ENCODE results near the gene OOSP4A.

OOSP4A gene

DNA sequence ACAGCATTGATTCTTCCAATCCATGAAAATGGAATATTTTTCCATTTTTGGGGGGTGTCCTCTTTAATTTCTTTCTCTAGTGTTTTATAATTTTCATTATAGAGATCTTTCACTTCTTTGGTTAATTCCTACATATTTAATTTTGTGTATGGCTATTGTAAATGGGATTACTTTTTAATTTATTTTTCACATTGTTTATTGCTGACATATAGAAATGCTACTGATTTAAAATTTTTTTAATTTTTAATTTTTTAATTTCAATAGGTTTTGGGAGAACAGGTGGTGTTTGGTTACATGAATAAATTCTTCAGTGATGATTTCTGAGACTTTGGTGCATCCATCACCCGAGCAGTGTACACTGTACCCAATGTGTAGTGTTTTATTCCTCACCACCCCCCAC is 26.6 kb downstream of the OOSP4A start:
- in situ Hi-C loops (cut with MboI; ENCODE audit: low pct_unique_long_range_greater_than_20kb, low sequenced_read_pairs, unreplicated experiment) = no loop called here
- no peak for DNase-seq (ENCODE audit: low spot score)
- TF ChIP-seq, protein P1, sequence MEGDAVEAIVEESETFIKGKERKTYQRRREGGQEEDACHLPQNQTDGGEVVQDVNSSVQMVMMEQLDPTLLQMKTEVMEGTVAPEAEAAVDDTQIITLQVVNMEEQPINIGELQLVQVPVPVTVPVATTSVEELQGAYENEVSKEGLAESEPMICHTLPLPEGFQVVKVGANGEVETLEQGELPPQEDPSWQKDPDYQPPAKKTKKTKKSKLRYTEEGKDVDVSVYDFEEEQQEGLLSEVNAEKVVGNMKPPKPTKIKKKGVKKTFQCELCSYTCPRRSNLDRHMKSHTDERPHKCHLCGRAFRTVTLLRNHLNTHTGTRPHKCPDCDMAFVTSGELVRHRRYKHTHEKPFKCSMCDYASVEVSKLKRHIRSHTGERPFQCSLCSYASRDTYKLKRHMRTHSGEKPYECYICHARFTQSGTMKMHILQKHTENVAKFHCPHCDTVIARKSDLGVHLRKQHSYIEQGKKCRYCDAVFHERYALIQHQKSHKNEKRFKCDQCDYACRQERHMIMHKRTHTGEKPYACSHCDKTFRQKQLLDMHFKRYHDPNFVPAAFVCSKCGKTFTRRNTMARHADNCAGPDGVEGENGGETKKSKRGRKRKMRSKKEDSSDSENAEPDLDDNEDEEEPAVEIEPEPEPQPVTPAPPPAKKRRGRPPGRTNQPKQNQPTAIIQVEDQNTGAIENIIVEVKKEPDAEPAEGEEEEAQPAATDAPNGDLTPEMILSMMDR (IDR thresholded peaks at IDR 0.05; ENCODE audit: extremely low read depth, insufficient read depth, missing control alignments) = no peak

DNA sequence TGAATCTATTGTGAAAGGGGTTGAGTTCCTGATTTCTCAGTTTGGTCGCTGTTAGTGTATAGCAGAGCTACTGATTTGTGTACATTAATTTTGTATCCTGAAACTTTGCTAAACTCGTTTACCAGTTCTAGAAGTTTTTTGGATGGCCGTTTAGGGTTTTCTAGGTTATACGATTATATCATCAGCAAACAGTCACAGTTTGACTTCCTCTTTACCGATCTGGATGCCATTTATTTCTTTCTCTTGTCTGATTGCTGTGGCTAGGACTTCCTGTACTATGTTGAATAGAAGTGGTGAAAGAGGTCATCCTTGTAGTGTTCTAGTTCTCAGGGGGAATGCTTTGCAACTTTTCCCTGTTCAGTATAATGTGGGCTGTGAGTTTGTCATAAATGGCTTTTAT is 28.6 kb downstream of the OOSP4A start:
- TF ChIP-seq, protein P1 (IDR thresholded peaks at IDR 0.05; ENCODE audit: extremely low read depth, insufficient read depth, missing control alignments) = no peak
- no peak for DNase-seq (ENCODE audit: low spot score)
- in situ Hi-C loops (cut with MboI; ENCODE audit: low pct_unique_long_range_greater_than_20kb, low sequenced_read_pairs, unreplicated experiment) = no loop called here

DNA sequence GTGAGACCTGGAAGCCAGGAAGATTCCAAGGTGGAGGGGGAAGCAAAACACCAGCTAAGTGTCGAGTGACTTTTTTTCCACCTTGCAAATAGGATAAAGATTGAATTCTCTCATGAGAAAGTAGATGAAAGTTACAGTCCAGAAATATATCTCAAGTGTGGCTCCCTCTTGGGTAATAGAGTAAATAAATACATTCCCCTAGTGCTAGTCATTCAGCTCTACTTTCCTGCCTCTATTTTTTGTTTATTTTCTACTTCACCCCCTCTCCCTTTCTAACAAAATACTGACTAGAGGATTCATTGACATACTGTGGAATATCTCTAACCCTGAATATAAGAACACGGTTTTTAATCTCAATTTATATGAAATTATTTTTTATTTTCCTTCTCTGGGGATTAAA is 34.0 kb downstream of the OOSP4A start:
- no peak for DNase-seq (ENCODE audit: low spot score)
- in situ Hi-C loops (cut with MboI; ENCODE audit: low pct_unique_long_range_greater_than_20kb, low sequenced_read_pairs, unreplicated experiment) = no loop called here
- TF ChIP-seq, protein P1 (IDR thresholded peaks at IDR 0.05; ENCODE audit: extremely low read depth, insufficient read depth, missing control alignments) = no peak

DNA sequence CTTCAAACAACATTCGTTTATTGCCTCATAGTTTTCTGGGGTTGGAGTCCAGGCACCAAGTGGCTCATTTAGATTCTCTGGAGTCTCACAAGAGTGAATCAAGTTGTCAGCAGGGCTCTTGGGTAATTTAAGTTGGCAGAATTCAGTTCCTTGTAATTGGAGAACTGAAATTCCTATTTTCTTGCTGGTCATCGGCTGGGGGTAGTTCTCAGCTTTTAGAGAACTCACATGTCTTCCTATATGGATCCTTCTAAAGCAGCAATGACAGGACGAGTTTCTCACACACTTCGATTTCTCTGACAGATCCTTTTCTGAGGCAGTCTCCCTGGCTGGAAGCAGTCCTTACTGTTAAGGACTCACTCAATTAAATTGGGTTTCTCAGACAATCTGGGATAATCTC is 35.9 kb downstream of the OOSP4A start:
- in situ Hi-C loops (cut with MboI; ENCODE audit: low pct_unique_long_range_greater_than_20kb, low sequenced_read_pairs, unreplicated experiment) = no loop called here
- no peak for DNase-seq (ENCODE audit: low spot score)
- TF ChIP-seq, protein P1 (IDR thresholded peaks at IDR 0.05; ENCODE audit: extremely low read depth, insufficient read depth, missing control alignments) = no peak

DNA sequence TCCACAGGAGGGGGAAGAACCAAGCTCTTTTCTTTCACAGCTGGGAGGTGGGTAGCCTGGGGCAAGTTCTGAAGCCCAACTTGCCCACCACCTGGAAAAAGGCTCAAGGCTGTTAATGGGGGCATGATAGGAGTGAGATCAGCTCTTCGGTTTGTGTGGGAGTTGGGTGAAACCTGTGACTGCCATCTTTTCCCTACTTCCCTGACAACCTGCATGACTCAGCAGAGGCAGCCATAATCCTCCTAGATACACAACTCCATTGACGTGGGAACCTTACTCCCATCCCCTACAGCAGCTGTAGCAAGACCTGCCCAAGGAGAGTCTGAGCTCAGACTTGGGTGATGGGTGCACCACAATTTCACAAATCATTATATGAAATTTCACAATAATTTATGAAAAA is 39.9 kb downstream of the OOSP4A start:
- in situ Hi-C loops (cut with MboI; ENCODE audit: low pct_unique_long_range_greater_than_20kb, low sequenced_read_pairs, unreplicated experiment) = no loop called here
- DNase-seq (ENCODE audit: low spot score) = no peak
- TF ChIP-seq, protein P1 (IDR thresholded peaks at IDR 0.05; ENCODE audit: extremely low read depth, insufficient read depth, missing control alignments) = no peak

DNA sequence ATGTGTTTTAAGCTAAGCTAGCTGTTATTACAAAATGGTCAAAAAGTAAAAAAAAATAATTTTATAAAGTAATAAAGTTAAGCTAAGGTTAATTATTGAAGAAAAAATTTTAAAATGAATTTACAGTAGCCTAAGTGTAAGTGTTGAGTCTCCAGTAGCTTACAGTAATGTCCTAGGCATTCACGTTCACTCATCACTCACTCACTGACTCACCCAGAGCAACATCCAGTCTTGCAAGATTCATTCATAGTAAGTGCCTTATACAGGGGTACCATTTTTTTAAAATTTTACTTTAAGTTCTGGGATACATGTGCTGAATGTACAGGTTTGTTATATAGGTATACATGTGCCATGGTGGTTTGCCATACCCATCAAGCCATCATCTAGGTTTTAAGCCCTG is 41.5 kb downstream of the OOSP4A start:
- TF ChIP-seq, protein P1 (IDR thresholded peaks at IDR 0.05; ENCODE audit: extremely low read depth, insufficient read depth, missing control alignments) = no peak
- in situ Hi-C loops (cut with MboI; ENCODE audit: low pct_unique_long_range_greater_than_20kb, low sequenced_read_pairs, unreplicated experiment) = no loop called here
- no peak for DNase-seq (ENCODE audit: low spot score)

DNA sequence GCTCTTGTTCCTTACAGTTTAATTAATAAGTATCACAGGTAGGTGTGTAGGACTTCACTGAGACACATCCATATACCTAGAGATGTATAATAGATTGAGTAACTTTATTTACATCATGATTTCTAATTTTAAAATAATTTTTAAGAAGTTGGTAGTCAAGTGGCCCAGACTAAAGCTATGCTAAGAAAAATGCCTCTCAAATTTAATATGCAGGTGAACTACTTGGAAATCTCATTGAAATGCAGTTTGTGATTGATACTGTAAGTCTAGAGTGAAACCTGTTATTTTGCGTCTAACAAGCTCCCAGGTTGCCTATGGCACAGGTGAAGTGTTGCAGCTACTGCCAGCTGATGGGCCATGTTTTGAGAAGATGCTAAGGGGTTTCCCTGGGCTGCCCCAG is 53.0 kb downstream of the OOSP4A start, which contains the start of gene OOSP4B:
Gene OOSP4B (plus strand): TSS at position 301 of the 400 bp plus-strand sequence.
- in situ Hi-C loops (cut with MboI; ENCODE audit: low pct_unique_long_range_greater_than_20kb, low sequenced_read_pairs, unreplicated experiment) = no loop called here
- TF ChIP-seq, protein P1 (IDR thresholded peaks at IDR 0.05; ENCODE audit: extremely low read depth, insufficient read depth, missing control alignments) = no peak
- no peak for DNase-seq (ENCODE audit: low spot score)
